ENCODE data around the gene CPXM2. TPM values are rescaled to one million over a fixed set of nuclear protein-coding genes. Genes with fewer than 3 reads are reported as not detected.

Gene CPXM2
- total RNA-seq, 1 donor from 2014 or later = 0.14 TPM

- Mint-ChIP-seq H3K36me3 (ENCODE audit: insufficient read depth) (no peaks in the 10 kb centered on the region), H3K27ac (no peak overlapping the region), H3K4me3 (ENCODE audit: low read depth) (no peak overlapping the region), H3K27me3 (peaks cover 25% of the 10 kb centered on the region), H3K9me3 (ENCODE audit: low read depth) (no peaks in the 10 kb centered on the region), H3K4me1 (ENCODE audit: low read depth) (no peaks in the 10 kb centered on the region)
- no peak for TF ChIP-seq CTCF (IDR thresholded peaks at IDR 0.05; ENCODE audit: unreplicated experiment)
- DNase-seq (ENCODE audit: low spot score, unreplicated experiment) = no peak
These were observed 117.4 kb downstream of the CPXM2 start for GRCh38 chr10:123774132-123774742.

GRCh38 chr10:123772645-123773508, 118.7 kb downstream of the CPXM2 start:
- no peak for DNase-seq (ENCODE audit: low spot score, unreplicated experiment)
- TF ChIP-seq CTCF (IDR thresholded peaks at IDR 0.05; ENCODE audit: unreplicated experiment) = no peak
- no peak overlapping the region for H3K4me3 Mint-ChIP-seq (ENCODE audit: low read depth)
- H3K27me3 Mint-ChIP-seq = peaks cover 18% of the 10 kb centered on the region
- no peaks in the 10 kb centered on the region for H3K36me3 Mint-ChIP-seq (ENCODE audit: insufficient read depth)
- H3K27ac Mint-ChIP-seq = no peak overlapping the region
- H3K4me1 Mint-ChIP-seq (ENCODE audit: low read depth) = no peaks in the 10 kb centered on the region
- H3K9me3 Mint-ChIP-seq (ENCODE audit: low read depth) = no peaks in the 10 kb centered on the region

- H3K36me3 Mint-ChIP-seq (ENCODE audit: insufficient read depth) = no peaks in the 10 kb centered on the region
These were observed 119.5 kb downstream of the CPXM2 start for GRCh38 chr10:123771877-123772644.

GRCh38 chr10:123769647-123770046, 122.0 kb downstream of the CPXM2 start:
- DNase-seq (ENCODE audit: low spot score, unreplicated experiment) = no peak
- Mint-ChIP-seq H3K9me3 (ENCODE audit: low read depth) (no peaks in the 10 kb centered on the region), H3K36me3 (ENCODE audit: insufficient read depth) (no peaks in the 10 kb centered on the region), H3K27ac (no peak overlapping the region), H3K4me1 (ENCODE audit: low read depth) (no peaks in the 10 kb centered on the region), H3K27me3 (peaks cover 16% of the 10 kb centered on the region), H3K4me3 (ENCODE audit: low read depth) (no peak overlapping the region)
- no peak for TF ChIP-seq CTCF (IDR thresholded peaks at IDR 0.05; ENCODE audit: unreplicated experiment)

More at GRCh38 chr10:123771877-123772644, 119.5 kb downstream of the CPXM2 start:
- no peak for DNase-seq (ENCODE audit: low spot score, unreplicated experiment)
- TF ChIP-seq CTCF (IDR thresholded peaks at IDR 0.05; ENCODE audit: unreplicated experiment) = no peak
- no peak overlapping the region for H3K4me3 Mint-ChIP-seq (ENCODE audit: low read depth)
- H3K9me3 Mint-ChIP-seq (ENCODE audit: low read depth) = no peaks in the 10 kb centered on the region
- peaks cover 18% of the 10 kb centered on the region for H3K27me3 Mint-ChIP-seq
- H3K4me1 Mint-ChIP-seq (ENCODE audit: low read depth) = no peaks in the 10 kb centered on the region
- no peak overlapping the region for H3K27ac Mint-ChIP-seq

- DNase-seq (ENCODE audit: low spot score, unreplicated experiment) = no peak
- Mint-ChIP-seq H3K4me3 (ENCODE audit: low read depth) (no peak overlapping the region), H3K27ac (no peak overlapping the region), H3K9me3 (ENCODE audit: low read depth) (no peaks in the 10 kb centered on the region), H3K36me3 (ENCODE audit: insufficient read depth) (no peaks in the 10 kb centered on the region), H3K4me1 (ENCODE audit: low read depth) (no peaks in the 10 kb centered on the region), H3K27me3 (peaks cover 19% of the 10 kb centered on the region)
- TF ChIP-seq CTCF (IDR thresholded peaks at IDR 0.05; ENCODE audit: unreplicated experiment) = no peak
These were observed 124.8 kb downstream of the CPXM2 start for GRCh38 chr10:123766761-123767160.
